NCI-H2171 (cell line): ENCODE results near the gene DPYSL4.
"Not testable (repeated sequence)": the region's sequence is repeated elsewhere in the genome, so short reads cannot be mapped to it uniquely, and the experiment has no call there.

Source experiments
- DNase-seq: peaks from one replicate; lab custom pipeline; 2025; lab: John Stamatoyannopoulos, UW

The DPYSL4 gene

DNA sequence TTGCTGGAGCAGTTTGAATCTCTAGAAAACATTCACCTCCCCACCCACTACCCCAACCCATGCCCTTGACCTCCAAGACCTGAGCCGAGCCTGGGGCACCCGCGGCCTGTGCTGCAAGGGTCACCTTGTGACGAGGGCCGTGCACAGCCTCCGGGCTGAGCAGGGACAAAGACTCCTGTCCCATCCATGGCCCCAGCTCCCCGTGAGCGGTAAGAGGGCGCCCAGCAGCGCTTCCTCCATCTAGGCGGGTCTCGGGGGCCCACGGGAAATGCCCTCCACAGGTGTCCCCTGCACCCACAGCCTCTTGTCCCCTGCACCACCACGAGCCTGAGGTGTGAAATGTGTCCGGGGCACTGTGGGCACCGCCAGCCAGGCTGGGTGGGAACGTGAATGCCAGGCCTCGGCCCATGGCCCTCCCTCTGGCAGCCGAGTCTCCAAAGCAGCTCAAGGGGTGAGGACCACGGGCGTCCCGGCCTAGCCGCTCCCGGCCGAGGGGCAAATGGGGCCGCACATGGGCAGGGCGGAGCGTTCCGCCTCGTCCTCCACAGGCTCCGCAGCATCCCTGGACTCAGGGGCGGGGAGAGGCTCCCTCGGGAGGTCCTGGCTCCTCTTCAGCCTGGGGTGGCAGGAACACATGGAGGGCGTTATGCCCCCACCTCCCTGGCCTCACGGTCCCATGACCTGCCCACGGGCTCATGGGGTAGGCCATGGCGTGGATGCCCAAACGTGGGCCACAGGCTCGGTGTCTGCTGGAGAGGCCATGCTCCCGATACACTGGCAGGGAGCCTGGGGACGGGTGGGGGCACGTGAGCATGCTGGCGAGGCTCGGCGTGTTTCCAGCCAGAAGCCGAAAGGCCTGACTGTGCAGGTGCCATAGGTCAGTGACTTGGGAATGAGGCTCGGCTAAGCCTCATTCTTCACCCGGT lies 21.1 kb downstream of the DPYSL4 start:
- no peak for DNase-seq

DNA sequence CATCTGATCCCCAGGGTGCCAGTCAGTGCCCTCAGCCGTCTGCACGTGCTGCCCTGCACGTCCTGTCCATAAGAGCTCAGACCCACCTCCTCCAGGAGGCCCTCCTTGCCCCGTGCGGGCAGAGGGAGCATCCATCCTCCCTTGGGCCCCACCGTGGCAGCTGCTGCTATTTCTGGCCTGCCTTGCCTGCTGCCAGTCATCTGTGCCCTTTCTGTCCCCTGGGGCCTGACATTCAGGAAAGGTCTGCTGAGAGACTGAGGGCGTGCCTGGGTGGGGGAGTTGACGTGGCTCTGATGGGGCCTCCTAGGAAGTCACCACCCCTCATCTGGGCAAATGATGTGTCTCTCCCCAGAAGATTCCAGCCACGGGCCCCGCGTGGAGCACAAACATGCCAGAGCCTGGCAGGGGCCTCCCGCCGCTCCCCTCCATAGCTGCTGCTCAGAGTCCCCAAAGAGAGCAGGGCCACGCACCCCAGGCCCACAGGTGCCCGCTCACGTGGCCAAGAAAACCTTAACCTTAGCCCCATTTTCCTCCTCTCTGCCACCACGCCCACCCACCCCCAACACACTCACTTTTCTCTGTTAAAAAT lies 21.8 kb downstream of the DPYSL4 start:
- no peak for DNase-seq

DNA sequence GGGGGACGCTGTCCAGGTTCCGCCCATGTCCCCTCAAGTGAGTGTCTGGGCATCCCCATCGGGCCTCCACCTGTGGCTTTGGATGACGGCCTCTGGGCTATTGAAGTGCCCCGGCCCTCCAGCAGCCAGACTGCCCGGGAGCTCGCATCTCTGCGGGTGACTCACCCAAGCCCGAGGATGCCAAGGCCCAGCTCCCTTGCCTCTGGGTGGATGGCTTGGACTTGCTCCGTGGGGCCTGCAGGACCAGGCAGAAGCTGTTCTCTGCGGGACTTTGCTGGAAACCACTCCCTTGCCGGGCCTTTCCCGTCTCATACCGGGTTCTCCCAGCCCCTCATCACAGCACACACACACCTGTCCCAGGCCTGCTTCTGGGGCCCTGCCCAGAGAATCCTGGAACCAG lies 22.4 kb downstream of the DPYSL4 start:
- no peak for DNase-seq

DNA sequence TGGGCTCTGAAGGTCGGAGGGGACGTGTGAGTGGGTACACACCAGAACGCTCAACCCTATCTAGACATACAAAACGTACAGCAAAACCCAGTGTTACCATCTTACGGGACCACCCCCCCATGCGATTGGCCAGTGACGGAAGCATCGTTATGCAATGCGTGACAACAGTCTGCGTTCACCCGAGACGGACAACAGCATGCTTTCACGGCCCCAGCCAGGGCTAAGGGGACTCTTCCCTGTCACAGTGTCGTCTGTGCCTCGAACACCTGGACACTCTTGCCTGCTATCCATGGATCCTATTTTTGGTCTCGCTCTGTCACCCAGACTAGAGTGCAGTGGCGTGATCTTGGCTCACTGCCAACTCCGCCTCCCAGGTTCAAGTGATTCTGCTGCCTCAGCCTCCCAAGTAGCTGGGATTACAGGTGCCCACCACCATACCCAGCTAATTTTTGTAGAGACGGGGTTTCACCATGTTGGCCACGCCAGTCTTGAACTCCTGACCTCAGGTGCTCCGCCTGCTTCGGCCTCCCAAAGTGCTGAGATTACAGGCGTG lies 23.3 kb downstream of the DPYSL4 start:
- DNase-seq = no peak

DNA sequence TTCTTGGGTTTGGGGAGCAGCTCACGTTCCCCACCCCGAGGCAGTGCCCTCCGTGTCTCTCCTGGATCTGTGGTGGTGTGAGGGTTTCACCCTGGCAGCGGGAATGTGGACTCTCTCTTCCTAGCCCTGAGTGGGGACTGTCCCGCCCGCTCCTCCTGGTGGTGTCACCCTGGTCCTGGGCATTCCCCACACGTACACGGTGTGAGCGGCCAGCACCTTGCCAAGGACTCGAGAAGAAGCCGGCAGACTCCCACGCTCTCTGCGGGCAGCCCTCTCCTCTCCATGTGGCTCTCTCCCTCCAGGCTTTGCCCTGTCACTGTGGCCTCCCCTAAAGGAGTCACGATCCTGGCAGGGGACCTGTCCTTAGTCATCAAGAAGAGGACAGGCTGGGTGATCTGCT lies 24.0 kb downstream of the DPYSL4 start:
- no peak for DNase-seq

DNA sequence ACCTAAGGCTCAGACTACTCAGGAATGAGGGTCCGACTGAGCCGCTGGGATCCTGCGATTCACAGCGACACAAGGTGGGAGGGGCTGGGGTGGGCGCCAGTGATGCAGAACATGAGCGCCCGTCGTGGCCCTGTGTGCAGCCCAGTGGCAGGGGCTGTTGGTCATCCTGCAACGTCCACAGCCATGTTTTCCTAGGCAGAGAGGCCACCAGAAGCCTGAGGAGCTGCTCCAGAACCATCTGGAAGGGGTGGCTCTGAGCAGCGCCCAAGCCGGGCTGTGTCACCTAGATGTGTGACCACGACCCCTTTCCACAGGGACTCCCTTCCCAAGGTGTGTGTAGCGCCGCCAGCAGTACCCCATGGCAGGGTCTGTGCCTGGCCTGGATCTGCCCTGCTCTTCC lies 24.5 kb downstream of the DPYSL4 start:
- DNase-seq = no peak

DNA sequence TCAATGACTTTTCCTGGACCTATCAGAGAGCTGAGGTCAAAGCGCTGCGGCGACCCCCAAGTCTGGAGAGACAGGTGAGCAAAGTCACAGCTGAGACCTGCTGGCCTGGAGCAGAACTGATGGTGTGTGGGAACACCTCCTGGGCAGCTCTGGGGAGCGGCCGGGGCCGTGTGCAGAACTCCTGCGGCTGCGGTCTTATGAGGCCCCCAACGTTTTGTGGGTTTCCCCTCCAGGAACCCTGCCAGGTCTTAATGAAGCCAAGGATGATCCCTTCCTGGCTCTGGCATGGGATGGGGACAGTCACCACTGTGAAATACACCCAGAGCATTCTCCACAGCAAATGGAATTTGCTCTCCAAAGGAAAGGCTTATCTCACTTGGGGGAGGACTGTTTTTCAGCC lies 26.1 kb downstream of the DPYSL4 start:
- no peak for DNase-seq

DNA sequence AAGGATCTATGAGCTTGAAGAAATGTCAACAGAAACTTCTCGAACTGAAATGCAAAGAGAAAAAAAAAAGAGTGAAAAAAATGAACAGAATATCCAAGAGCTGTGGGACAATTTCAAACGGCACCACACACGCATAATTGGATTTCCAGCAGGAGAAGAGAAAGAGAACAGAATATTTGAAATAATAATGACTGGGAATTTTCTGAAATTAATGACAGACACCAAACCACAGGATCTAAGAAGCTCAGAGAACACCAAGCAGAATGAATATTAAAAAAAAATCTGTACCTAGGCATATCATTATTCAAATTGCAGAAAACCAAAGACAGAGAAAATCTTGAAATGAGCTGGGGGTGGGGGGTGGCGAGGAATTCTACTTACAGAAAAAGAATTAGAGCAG lies 27.2 kb downstream of the DPYSL4 start:
- no peak for DNase-seq

DNA sequence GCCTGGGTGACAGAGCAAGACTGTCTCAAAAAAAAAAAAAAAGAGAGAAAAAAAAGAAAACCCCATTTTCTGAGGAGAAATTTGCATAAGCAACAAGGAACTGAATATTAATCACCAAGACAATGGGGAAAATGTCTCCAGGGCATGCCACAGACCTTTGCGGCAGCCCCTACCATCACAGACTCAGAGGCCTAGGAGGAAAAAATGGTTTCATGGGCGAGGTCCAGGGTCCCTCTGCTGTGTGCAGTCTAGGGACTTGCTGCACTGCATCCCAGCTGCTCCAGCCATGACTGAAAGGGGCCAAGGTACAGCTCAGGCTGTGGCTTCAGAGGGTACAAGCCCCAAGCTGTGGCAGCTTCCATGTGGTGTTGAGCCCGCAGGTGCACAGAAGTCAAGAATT lies 29.7 kb downstream of the DPYSL4 start:
- not testable (repeated sequence) for DNase-seq

DNA sequence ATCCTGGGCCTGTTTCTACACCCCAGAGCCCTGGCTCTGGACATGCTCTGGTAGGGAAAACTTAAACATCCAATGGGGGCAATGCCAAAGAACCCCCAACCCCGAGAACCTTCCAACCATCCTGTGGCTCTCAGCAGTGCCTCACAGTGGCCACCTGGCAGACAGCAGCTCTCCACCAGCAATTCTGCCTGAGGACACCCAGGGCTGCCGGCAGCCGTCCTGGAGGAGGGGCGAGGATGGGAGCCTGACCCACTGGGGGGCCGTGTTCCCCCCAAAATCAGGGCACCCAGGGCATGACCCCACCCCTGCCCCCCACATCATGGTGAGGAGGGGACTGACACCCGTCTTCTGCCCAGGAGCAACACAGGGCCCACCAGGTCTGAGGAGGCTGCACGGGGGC lies 32.7 kb downstream of the DPYSL4 start:
- no peak for DNase-seq

DNA sequence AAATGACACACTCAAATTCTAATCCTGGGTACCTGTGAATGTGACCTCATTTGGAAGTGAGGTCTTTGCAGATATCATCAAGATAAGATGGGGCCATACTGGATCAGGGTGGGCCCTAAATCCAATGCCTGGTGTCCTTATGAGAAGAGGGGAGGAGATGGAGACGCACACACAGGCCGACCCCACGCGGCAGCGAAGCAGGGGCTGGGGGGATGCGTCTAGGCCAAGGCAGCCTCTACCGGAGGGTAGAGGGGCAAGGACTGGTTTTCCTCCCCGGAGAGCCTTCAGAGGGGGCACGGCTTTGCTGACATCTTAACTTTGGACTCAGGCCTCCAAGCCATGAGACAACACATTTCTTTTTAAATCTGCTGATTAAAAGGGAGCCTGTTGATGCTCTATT lies 33.3 kb downstream of the DPYSL4 start:
- no peak for DNase-seq

DNA sequence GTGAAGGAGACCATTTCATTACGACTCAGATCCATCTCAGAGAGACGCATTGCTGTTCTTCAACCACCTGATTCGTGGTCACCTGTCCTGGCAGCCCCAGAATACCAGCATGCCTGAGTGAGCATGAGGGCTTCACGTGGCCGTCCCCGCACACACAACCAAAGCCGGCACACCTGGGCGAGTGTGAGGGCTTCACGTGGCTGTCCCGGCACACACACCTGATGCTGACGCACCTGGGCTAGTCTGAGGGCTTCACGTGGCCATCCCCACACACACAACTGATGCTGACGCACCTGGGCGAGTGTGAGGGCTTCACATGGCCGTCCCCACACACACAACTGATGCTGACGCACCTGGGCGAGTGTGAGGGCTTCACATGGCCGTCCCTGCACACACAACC lies 34.2 kb downstream of the DPYSL4 start:
- not testable (repeated sequence) for DNase-seq

DNA sequence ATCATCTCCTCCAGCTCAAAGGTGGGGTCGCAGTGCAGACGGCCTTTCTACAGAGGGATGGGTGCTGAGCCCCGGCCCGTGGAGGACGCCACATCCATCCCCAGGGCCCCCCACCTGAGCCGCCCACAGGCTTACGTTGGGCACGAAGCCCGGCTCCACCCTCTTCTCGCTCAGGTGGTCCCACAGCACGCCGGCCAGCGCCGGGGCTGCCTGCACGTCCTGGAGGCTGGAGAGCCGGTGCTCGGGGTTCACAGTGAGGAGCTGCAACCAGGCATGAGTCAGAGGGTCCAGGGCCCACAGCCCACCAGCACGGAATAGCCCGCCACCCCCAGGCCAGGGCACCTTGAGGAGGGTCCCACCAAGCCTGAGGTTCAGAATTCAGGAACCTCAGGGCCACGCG lies 36.0 kb downstream of the DPYSL4 start:
- no peak for DNase-seq

DNA sequence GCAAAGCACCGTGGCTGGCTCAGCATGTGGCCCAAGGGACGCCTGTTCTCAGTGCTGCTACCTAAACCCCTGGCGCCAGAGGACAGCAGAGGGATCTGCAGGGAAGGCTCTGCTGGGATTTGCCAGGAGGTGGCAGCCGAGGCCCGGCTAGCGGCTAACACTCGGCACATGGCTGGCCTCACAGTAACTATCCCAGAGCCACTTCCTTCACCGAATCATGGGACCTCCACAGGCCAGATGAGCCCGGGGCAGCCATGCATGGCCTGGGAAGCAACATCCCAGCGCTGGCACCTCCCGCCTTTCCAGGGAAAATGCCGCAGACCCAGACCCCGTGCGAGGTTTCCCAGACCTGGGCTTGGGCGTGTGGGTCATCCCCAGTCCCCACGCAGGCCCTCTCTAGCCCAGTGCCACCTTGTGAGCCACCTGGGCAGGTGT lies 36.4 kb downstream of the DPYSL4 start:
- DNase-seq = no peak

DNA sequence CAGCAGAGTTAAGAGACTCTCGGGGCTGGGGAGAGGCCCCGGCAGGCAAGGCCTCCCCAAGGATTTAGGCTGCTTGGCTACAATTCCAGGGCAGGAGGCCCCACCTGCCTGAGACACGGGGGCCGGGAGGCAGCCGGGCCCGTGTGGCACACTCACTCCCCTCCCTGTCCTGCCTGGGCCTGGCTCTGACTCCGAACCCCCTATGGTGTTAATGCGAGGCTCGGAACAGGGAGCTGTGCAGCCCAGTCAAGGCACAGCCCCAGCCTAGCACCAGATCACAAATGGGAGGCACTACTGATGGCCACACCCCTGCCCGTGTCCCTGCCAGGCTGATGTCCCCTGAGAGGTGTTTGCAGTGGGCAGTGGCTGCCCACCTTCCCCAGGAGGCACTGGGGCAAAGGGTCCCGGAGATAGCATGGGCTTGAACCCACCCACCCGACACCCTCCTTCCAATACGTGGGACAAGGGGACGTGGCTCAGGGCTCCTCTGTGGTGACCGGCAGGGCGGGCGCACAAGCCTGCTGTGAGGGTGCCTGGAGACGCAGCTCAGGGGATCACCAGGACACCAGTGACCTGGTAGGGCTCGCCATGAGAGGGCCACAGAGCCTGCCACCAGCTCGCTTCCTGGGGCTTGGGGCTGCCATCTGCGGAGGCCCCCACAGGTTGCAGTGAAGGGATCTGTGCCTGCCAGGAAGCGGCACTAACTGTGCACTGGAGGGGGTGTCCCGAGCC lies 37.0 kb downstream of the DPYSL4 start:
- DNase-seq = no peak

DNA sequence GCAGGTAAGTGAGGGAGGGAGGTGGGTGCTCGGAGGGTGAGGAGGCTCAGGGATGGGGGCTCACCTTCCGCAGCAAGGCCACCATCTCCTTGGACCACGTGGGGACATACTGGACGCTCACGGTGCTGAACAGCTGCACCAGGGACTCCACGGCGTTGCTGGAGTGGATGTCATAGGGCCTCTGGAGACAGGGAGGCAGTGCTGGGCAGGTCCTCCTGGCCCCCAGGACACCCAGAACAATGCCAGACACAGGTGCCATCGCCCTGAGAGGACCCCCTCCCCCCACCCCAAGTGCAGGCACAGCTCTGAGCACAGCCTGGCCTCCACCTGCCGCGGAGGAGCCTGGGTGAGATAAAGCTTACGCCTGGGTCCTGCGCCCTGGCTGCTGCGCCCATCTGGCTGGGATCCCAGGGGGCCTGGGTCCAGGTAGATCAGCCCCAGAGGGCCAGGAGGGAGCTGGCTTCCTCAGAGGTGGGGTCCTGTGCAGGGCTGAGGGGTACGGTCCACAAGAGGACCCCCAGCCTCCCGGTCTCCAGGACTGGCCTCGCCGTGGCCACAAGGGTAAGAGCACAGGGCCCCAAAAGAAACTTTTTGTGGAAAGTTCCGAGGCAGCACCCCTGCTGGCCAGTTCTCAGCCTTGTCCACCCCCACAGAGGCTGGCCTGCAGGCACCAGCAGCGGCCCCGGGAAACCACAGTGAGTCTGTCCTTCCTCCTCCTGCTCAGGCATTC lies 37.8 kb downstream of the DPYSL4 start:
- DNase-seq = no peak

DNA sequence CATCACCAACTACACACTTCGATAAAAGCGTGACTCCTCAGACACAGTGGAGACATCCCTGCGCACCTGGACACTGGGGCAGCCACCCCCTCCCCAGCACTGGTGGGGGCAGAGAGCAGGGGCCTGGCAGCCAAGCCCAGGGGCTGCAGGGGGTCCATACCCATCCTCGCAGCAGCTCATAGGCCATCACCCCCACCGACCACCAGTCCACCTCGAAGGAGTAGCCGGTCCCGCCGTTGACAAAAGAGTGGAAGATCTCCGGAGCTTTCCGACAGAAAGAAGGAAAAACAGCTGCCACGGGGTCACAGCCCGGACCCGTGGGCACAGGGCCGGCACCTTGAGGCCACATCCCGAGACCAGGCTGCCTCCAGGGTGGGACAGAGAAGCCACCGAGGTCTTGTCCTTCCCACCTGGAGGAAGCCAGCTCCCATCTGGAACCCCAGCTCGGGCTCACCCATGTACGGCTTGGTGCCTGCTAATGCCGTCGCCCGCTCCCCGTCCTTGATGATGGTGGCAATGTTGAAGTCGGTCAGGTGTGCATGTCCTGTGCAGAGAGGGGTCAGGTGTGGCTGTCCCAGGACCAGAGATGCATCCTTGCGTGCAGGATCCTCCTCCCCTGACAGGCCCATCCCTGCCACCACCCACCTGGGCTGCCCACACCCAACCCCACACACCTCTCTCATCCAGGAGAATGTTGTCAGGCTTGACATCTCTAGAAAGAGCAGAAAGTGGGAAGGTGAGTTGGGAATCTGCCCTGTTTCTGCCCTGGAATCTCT lies 38.5 kb downstream of the DPYSL4 start:
- no peak for DNase-seq

DNA sequence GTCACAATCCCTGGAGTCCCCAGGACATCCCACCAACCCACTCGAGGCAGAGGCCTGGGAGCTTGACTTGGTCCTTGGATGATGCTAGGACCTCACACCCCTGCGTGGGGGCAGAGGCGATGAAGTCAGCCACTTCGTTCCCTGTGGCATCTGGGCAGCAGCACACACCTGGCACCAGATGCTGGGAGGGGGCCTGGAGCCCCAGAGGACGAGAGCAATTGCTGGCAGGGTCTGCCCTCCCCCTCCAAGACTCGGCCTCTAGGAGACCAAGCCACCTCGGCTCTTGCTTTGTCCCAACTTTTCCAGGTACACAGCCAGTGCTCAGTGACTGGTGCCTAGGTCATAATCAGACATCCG lies 39.1 kb downstream of the DPYSL4 start:
- no peak for DNase-seq

DNA sequence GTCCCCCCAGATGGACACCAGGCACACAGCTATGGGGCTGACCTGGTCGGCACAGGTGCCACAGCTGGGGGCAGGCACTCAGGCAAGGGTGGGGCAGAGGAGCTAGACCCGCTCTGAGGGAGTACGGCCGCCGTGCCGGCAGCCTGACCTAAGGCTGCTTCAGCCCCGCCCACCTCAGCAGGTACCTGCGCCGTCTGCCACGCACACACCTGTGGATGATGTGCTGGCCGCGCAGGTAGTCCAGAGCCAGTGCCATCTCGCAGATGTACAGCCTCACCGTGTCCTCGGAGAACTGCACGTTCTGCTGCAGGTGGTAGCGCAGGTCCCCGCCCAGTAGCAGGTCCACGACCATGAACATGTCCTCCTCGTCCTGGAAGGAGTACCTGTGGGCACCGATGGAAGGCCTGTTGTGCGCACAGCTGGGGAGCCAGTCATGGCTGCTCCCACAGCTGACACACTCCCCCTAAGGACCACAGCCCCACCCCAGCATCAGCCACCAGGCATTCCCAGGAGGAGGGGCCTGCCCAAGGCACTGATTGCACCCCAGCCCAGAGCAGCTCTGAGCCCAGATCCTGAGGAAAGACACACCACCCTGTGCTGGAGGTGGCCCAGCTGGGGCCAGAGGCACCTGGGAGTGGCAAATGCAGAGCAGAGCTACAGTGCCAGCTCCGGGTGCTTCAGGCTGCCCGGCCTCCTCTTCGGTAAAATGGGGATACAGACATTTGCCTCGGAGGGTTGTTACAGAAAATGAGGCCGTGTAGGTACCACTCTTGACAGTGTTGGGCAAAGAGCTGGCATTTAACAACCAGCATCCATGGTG lies 40.0 kb downstream of the DPYSL4 start:
- DNase-seq = no peak

DNA sequence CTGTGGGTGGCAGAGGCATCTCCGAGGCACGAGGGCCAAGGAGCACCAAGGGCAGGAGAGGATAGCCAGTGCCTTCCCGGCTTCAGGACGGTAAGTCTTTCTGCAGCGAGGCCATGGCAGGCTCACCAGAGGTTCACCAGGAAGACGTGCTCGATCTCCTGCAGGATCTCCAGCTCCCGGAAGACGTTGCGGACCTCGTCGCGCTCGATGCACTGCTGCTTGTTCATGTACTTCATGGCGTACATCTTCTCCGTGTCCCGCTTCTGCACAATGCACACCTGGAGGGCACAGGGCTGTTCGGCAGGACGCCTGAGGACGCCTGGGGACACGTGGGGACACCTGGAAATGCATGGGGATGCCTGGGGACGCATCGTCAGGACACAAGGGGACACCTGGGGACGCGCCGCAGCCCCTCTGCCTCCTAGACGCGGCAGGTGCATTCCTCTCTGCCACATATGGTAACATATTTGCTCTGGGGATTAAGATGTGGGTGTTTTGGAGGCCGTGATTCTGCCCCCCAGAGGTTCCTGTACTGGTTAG lies 41.2 kb downstream of the DPYSL4 start:
- no peak for DNase-seq
